HepG2 (cell line): ENCODE results near the gene PAQR5. TPM values are rescaled to one million over a fixed set of nuclear protein-coding genes. Genes with fewer than 3 reads are reported as not detected.
A peak's percentile ranks its signal among the peaks of the same experiment; 100 is the strongest.
"Not testable (repeated sequence)": the region's sequence is repeated elsewhere in the genome, so short reads cannot be mapped to it uniquely, and the experiment has no call there.

Experiments
- ATAC-seq: fragments of 200-7000 bp; cut with Tn5 transposase; 3 replicates; pipeline ENCODE4 v1.9.1; 2020; ENCODE audit warnings: mild to moderate bottlenecking, moderate library complexity
- BruUV-seq: library from RNA; stranded (reverse); fragments of 400-500 nt; replicated peaks from 2 replicates; lab custom pipeline; 2021; lab: Mats Ljungman, UMichigan
- CTCF ChIA-PET: fragments of 300-600 bp; formaldehyde crosslinking; extraction: SDS; loops from one replicate; lab custom pipeline; 2021; ENCODE audit warnings: low total read pairs, inconsistent platforms, low intra/inter-chr PET ratio; lab: Yijun Ruan, JAX
- POLR2A ChIA-PET: fragments of 350-600 bp; sonication (Branson Sonifier 250); formaldehyde crosslinking; loops from one replicate; lab custom pipeline; 2020; ENCODE audit warnings: antibody characterized with exemption, inconsistent platforms; lab: Yijun Ruan, JAX
- DNase-seq: peaks from one replicate; pipeline ENCODE4 v3.0.0-alpha.2; 2015; ENCODE audit warnings: low spot score
- FAIRE-seq: peaks from 3 replicates; lab custom pipeline; 2011; peaks lifted over from hg19 to GRCh38; lab: Jason Lieb, UNC
- H2AFZ ChIP-seq: one replicate; pipeline ENCODE4 v1.6.1; 2011; ENCODE audit warnings: low read length, inconsistent platforms
- H3K27ac ChIP-seq: fragments of 300-600 bp; 3 replicates; pipeline ENCODE4 v1.8.0; 2011; ENCODE audit warnings: mixed run types, mild to moderate bottlenecking, mixed read lengths, low read length, inconsistent platforms; ENCODE audit not compliant: insufficient read depth; ENCODE audit errors: extremely low read length
- H3K27me3 ChIP-seq, 2 experiments: fragments of 200-600 bp in 1 of 2; 2 replicates in 1 of 2; 3 replicates in 1 of 2; pipeline versions ENCODE4 v1.6.0 to v1.8.0; 2011; ENCODE audit warnings: low read length in 2 of 2, mild to moderate bottlenecking in 2 of 2, moderate library complexity in 2 of 2, inconsistent platforms in 1 of 2; ENCODE audit not compliant: insufficient read depth in 2 of 2, control insufficient read depth in 1 of 2
- H3K36me3 ChIP-seq, 2 experiments: fragments of 200-600 bp in 1 of 2; replicated peaks in 1 of 2; 2 replicates in 1 of 2; 3 replicates in 1 of 2; pipeline versions ENCODE4 v1.5.1 to v1.8.0; 2011; ENCODE audit warnings: low read length in 2 of 2, inconsistent platforms in 1 of 2; ENCODE audit not compliant: insufficient read depth in 2 of 2, control insufficient read depth in 1 of 2
- H3K4me1 ChIP-seq: 2 replicates; pipeline ENCODE4 v1.5.1; 2012; ENCODE audit warnings: low read length, inconsistent platforms; ENCODE audit not compliant: insufficient read depth
- H3K4me2 ChIP-seq: 2 replicates; pipeline ENCODE4 v1.6.0; 2011; ENCODE audit warnings: low read depth, low read length, inconsistent platforms
- H3K4me3 ChIP-seq, 3 experiments: fragments of 200-600 bp in 1 of 3; sonication (generic), shearing (Covaris generic) in 1 of 3; replicated peaks in 1 of 3; 2 replicates each; pipeline ENCODE4 v1.5.1; 2011 to 2016; ENCODE audit warnings: low read length in 3 of 3, inconsistent platforms in 2 of 3, low read depth in 2 of 3, mild to moderate bottlenecking in 2 of 3, control low read depth in 1 of 3, mixed read lengths in 1 of 3; ENCODE audit not compliant: insufficient read depth in 1 of 3
- H3K79me2 ChIP-seq: one replicate; pipeline ENCODE4 v1.6.1; 2011; ENCODE audit warnings: low read length, inconsistent platforms; ENCODE audit not compliant: insufficient read depth
- H3K9ac ChIP-seq: 2 replicates; pipeline ENCODE4 v1.6.0; 2011; ENCODE audit warnings: mild to moderate bottlenecking, low read depth, low read length, inconsistent platforms; ENCODE audit not compliant: insufficient read depth
- H3K9me3 ChIP-seq: 2 replicates; pipeline ENCODE4 v1.5.1; 2012; ENCODE audit warnings: mild to moderate bottlenecking, low read length
- H4K20me1 ChIP-seq: 2 replicates; pipeline ENCODE4 v1.6.0; 2011; ENCODE audit warnings: inconsistent platforms, mild to moderate bottlenecking, low read length, moderate library complexity; ENCODE audit not compliant: insufficient read depth
- CHD2 ChIP-seq: IDR thresholded peaks from 2 replicates; pipeline ENCODE4 v1.6.1; 2011; ENCODE audit warnings: low read depth, low read length, improper control_type of control experiment
- WGBS: methylation state at CpG from one replicate; pipeline ENCODE4 v1.1.6; 2017; ENCODE audit warnings: low lambda C conversion rate; 5-methylcytosine and 5-hydroxymethylcytosine counted together
- in situ Hi-C: cut with HindIII; loops from 2 replicates; pipeline ENCODE4 v1.10.0; 2017; ENCODE audit warnings: low pct_unique_long_range_greater_than_20kb; ENCODE audit not compliant: extremely low pct_ligation_motif_present
- intact Hi-C: fragments of 100-400 bp; cut with micrococcal nuclease; formaldehyde crosslinking; loops from one replicate; pipeline ENCODE4 v1.10.0; 2022; ENCODE audit not compliant: unreplicated experiment
- polyA plus RNA-seq, 8 experiments: library from polyadenylated mRNA; depleted of rRNA in 3 of 8; stranded (reverse) in 7 of 8; unstranded in 1 of 8; fragments of >200 nt; fragmentation: Illumina TruSeq in 4 of 8; extraction: Trizol in 4 of 8; gene quantifications; 2 replicates each; pipeline versions ENCODE4 v1.2.1 to v1.2.3, GENCODE V29; 2011 to 2016; ENCODE audit warnings: low read depth in 4 of 8, missing spikeins in 1 of 8, mixed read lengths in 1 of 8; ENCODE audit not compliant: insufficient read depth in 1 of 8
- total RNA-seq, 5 experiments: library from RNA; depleted of rRNA; stranded (reverse); fragments of >200 nt; fragmentation: Illumina TruSeq; extraction: Trizol; gene quantifications; 2 replicates each; pipeline ENCODE4 v1.2.3, GENCODE V29; 2016; ENCODE audit warnings: low read depth in 1 of 5
- TF ChIP-seq, protein P1 (sequence below): sonication (generic); formaldehyde crosslinking; IDR thresholded peaks from 2 replicates; pipeline ENCODE4 v1.8.1; 2023; ENCODE audit warnings: missing genetic modification reagents, inconsistent platforms, borderline replicate concordance
- TF ChIP-seq, protein P2 (sequence below): sonication (generic); formaldehyde crosslinking; IDR thresholded peaks from 2 replicates; pipeline ENCODE4 v1.4.0; 2020; ENCODE audit warnings: mild to moderate bottlenecking, missing genetic modification reagents

PAQR5 gene
- total and polyA plus RNA-seq, 2 of the 13 experiments (the other 11 are each of a cell fraction or from before 2014, with no cell fraction given), result 0.53 to 1.3 TPM

DNA sequence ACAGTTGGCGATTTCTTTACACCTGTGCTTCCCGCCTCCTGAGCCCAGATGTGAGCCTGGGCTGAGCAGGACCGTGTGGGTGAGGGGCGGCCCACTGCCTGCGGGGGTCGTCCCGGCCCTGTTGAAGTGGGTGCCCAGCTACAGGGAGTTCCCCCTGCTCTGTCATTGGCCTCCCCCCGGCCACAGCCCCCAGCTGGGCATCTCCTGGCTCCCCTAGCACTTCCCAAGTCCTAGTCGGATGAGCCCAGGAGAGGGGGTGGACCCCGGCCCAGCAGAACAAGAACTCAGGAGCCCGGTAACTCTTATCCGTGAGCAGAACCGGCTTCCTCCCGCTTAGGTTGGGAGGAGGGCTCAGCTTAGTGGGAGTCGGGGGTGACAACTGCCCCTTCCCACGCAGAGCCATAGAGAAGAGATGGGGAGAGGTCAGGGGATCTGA is 757 bp downstream of the PAQR5 start (continued):
- TF ChIP-seq, protein P1, sequence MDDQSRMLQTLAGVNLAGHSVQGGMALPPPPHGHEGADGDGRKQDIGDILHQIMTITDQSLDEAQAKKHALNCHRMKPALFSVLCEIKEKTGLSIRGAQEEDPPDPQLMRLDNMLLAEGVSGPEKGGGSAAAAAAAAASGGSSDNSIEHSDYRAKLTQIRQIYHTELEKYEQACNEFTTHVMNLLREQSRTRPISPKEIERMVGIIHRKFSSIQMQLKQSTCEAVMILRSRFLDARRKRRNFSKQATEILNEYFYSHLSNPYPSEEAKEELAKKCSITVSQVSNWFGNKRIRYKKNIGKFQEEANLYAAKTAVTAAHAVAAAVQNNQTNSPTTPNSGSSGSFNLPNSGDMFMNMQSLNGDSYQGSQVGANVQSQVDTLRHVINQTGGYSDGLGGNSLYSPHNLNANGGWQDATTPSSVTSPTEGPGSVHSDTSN (CRISPR knock-in tag), result no peak
- TF ChIP-seq, all 625 proteins: peak for 0

DNA sequence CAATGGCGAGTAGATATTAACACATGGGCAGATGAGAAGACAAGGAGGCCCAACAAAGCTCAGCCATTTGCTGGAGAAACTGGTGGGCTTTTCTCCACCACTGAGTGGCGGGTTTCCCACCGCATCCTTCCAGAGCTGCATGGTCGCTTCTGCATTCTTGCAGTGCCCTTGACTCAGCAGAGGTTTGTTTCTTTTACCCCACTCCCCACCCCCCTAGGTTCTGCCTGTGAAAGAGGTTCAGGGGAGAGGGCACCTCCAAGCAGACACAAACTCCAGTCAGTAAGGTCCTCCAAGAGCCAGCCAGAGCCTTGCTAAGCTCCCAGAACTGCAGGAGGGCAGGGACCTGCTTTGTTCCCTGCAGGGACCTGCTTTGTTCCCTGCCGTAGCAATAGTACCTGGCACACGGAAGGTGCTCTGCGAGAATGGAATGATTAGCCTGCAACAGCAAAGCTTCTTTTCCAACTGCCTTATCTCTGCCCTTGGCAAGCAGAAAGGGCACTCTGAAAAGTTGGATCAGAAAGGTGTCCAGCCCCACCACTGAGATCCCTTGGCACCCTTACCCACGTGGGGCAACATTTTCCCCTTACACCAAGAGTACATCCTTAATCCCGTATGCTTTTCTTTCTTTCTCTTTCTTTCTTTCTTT is 1.4 kb downstream of the PAQR5 start:
- CTCF ChIA-PET, result no interaction called here
- peaks cover 22% of the 10 kb centered on the region for H3K4me1 ChIP-seq
- no peak overlapping the region for H2AFZ ChIP-seq
- DNase-seq (no peak), ATAC-seq (no peak), FAIRE-seq (no peak)
- BruUV-seq, result no TSS peak
- intact Hi-C loops (no loop called here), in situ Hi-C loops (no loop called here)
- H3K9me3 ChIP-seq, result no peaks in the 10 kb centered on the region
- POLR2A ChIA-PET, result no interaction called here
- no peaks in the 10 kb centered on the region for H3K36me3 ChIP-seq
- H4K20me1 ChIP-seq, result no peaks in the 10 kb centered on the region
- H3K4me3 ChIP-seq, result no peak overlapping the region
- H3K4me2 ChIP-seq, result no peak overlapping the region
- WGBS, result 41% methylated on average over 3 of the region's 9 CpGs
- H3K27ac ChIP-seq, result no peak overlapping the region
- TF ChIP-seq, protein P2, sequence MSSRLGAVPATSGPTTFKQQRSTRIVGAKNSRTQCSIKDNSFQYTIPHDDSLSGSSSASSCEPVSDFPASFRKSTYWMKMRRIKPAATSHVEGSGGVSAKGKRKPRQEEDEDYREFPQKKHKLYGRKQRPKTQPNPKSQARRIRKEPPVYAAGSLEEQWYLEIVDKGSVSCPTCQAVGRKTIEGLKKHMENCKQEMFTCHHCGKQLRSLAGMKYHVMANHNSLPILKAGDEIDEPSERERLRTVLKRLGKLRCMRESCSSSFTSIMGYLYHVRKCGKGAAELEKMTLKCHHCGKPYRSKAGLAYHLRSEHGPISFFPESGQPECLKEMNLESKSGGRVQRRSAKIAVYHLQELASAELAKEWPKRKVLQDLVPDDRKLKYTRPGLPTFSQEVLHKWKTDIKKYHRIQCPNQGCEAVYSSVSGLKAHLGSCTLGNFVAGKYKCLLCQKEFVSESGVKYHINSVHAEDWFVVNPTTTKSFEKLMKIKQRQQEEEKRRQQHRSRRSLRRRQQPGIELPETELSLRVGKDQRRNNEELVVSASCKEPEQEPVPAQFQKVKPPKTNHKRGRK, result peak; percentile 45; the same call in 1 of the 2 replicates
- no peak for TF ChIP-seq CHD2
- H3K9ac ChIP-seq, result no peak overlapping the region
- H3K79me2 ChIP-seq, result no peaks in the 10 kb centered on the region
- peaks cover 9 to 57% of the 10 kb centered on the region in 2 experiments for H3K27me3 ChIP-seq

DNA sequence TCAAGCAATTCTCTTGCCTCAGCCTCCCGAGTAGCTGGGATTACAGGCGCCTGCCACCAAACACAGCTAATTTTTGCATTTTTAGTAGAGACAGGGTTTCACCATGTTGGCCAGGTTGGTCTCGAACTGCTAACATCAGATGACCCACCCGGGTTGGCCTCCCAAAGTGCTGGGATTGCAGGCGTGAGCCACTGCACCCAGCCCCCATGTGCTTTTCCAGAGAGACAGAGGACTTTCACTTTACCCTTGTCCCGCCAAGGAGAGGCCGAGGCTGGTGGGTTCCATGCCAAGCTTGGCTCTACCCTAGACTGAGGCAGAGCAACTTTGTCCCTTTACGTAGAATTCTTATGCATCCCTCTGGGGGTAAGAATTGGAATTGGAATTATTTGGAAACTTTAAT is 2.4 kb downstream of the PAQR5 start:
- intact Hi-C loops, ATAC-seq, H3K9ac ChIP-seq, H3K4me2 ChIP-seq, H2AFZ ChIP-seq, H3K27ac ChIP-seq, in situ Hi-C loops, H4K20me1 ChIP-seq, BruUV-seq, H3K79me2 ChIP-seq, CTCF ChIA-PET, H3K9me3 ChIP-seq, H3K4me3 ChIP-seq, FAIRE-seq, H3K36me3 ChIP-seq, DNase-seq: not testable (repeated sequence)
- Histone ChIP-seq H3K4me1 (peaks cover 32% of the 10 kb centered on the region), H3K27me3 (peaks cover 9 to 47% of the 10 kb centered on the region in 2 experiments)
- POLR2A ChIA-PET, result interaction anchor here (0.7 kb wide), 1 partner anchor 11 kb away, joined by 3 read pairs; no protein-coding TSS in a partner anchor
- WGBS, result 73% methylated on average over 3 of the region's 8 CpGs

DNA sequence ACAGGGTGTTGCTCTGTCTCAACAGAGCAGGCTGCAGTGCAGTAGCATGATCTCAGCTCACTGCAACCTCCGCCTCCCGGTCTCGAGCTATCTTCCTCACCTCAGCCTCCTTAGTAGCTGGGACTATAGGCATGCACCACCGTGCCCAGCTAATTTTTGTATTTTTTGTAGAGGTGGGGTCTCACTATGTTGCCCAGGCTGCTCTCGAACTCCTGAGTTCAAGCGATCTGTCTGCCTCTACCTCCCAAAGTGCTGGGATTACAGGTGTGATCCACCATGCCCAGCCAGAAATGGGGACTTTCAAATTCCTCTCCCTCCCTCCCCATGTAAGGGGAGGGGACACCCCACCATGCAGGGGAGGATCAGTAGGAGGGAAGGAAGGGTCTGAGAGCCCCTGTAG is 3.4 kb downstream of the PAQR5 start:
- H3K4me2 ChIP-seq, intact Hi-C loops, H3K9ac ChIP-seq, H3K79me2 ChIP-seq, H3K9me3 ChIP-seq, BruUV-seq, POLR2A ChIA-PET, H2AFZ ChIP-seq, H4K20me1 ChIP-seq, in situ Hi-C loops, CTCF ChIA-PET, DNase-seq, FAIRE-seq, H3K4me3 ChIP-seq, ATAC-seq, H3K36me3 ChIP-seq, H3K27ac ChIP-seq: not testable (repeated sequence)
- Histone ChIP-seq H3K4me1 (peaks cover 33% of the 10 kb centered on the region), H3K27me3 (peaks cover 9 to 39% of the 10 kb centered on the region in 2 experiments)
- 57% methylated on average over 6 of the region's 6 CpGs for WGBS
